CD4-positive, alpha-beta memory T cell (primary cell): ENCODE data around the gene PPP3R1. TPM values are rescaled to one million over a fixed set of nuclear protein-coding genes. Genes with fewer than 3 reads are reported as not detected.

Source experiments
- CTCF ChIA-PET: fragments of 350-600 bp; sonication (Branson Sonifier 250); formaldehyde crosslinking; loops from one replicate; lab custom pipeline; 2021; ENCODE audit warnings: inconsistent platforms; ENCODE audit not compliant: partially characterized antibody; lab: Charles Lee
- POLR2A ChIA-PET: fragments of 350-600 bp; sonication (Branson Sonifier 250); formaldehyde crosslinking; loops from one replicate; lab custom pipeline; 2021; ENCODE audit not compliant: partially characterized antibody; lab: Charles Lee
- DNase-seq, 5 donors: peaks; one replicate each; pipeline versions ENCODE4 v3.0.0 to v3.0.0-alpha.2; 2020 to 2022; ENCODE audit warnings: mixed read lengths in 1 of 5
- H3K27ac ChIP-seq: one replicate; pipeline ENCODE4 v1.7.0; 2013; ENCODE audit warnings: low read depth, low read length
- H3K27me3 ChIP-seq: 2 replicates; pipeline ENCODE4 v1.7.0; 2013; ENCODE audit warnings: mild to moderate bottlenecking, low read length, moderate library complexity; ENCODE audit not compliant: insufficient read depth
- H3K36me3 ChIP-seq: 2 replicates; pipeline ENCODE4 v1.7.0; 2013; ENCODE audit warnings: mild to moderate bottlenecking, low read length, moderate library complexity; ENCODE audit not compliant: insufficient read depth
- H3K4me1 ChIP-seq: 2 replicates; pipeline ENCODE4 v1.7.0; 2013; ENCODE audit warnings: mild to moderate bottlenecking, low read length, moderate library complexity; ENCODE audit not compliant: insufficient read depth
- H3K4me3 ChIP-seq, 2 donors: one replicate each; pipeline ENCODE4 v1.7.0; 2013; ENCODE audit warnings: low read length in 2 of 2, mild to moderate bottlenecking in 1 of 2
- H3K9me3 ChIP-seq, 2 donors: one replicate each; pipeline ENCODE4 v1.7.0; 2013; ENCODE audit warnings: low read length in 2 of 2, control low read depth in 1 of 2; ENCODE audit not compliant: control insufficient read depth in 1 of 2
- H3K27ac Mint-ChIP-seq, 7 donors: one replicate each; pipeline ENCODE4 v1.8.0; 2020 to 2021; ENCODE audit warnings: mixed read lengths in 7 of 7, mild to moderate bottlenecking in 6 of 7, inconsistent platforms in 3 of 7, moderate library complexity in 3 of 7
- H3K27me3 Mint-ChIP-seq, 2 donors: one replicate each; pipeline ENCODE4 v1.8.0; 2020 to 2021; ENCODE audit warnings: mixed read lengths in 2 of 2
- H3K36me3 Mint-ChIP-seq, 2 donors: one replicate each; pipeline ENCODE4 v1.8.0; 2020 to 2021; ENCODE audit warnings: mixed read lengths in 2 of 2, inconsistent platforms in 1 of 2, mild to moderate bottlenecking in 1 of 2
- H3K4me1 Mint-ChIP-seq, 4 donors: one replicate each; pipeline ENCODE4 v1.8.0; 2020 to 2021; ENCODE audit warnings: mixed read lengths in 4 of 4, mild to moderate bottlenecking in 1 of 4
- H3K4me3 Mint-ChIP-seq, 8 donors: one replicate each; pipeline ENCODE4 v1.8.0; 2020 to 2021; ENCODE audit warnings: mixed read lengths in 8 of 8, mild to moderate bottlenecking in 7 of 8, moderate library complexity in 6 of 8, inconsistent platforms in 3 of 8
- H3K9me3 Mint-ChIP-seq, 8 donors: one replicate each; pipeline ENCODE4 v1.8.0; 2020 to 2021; ENCODE audit warnings: mixed read lengths in 8 of 8, mild to moderate bottlenecking in 5 of 8, inconsistent platforms in 3 of 8, moderate library complexity in 1 of 8
- intact Hi-C: fragments of 100-400 bp; cut with micrococcal nuclease; formaldehyde crosslinking; loops from one replicate; pipeline ENCODE4 v1.15.1; 2023
- polyA plus RNA-seq, 2 donors: library from polyadenylated mRNA; unstranded; fragments of 300-500 nt; fragmentation: Illumina TruSeq; gene quantifications; one replicate each; pipeline ENCODE4 v1.2.3, GENCODE V29; 2021
- total RNA-seq, 2 experiments: library from RNA; stranded (reverse); gene quantifications; one replicate each; pipeline ENCODE4 v1.2.3, GENCODE V29; 2021

The PPP3R1 gene
- total and polyA plus RNA-seq, 4 experiments from 2014 or later = 3.9 to 76.8 (median 40.1) TPM

DNA sequence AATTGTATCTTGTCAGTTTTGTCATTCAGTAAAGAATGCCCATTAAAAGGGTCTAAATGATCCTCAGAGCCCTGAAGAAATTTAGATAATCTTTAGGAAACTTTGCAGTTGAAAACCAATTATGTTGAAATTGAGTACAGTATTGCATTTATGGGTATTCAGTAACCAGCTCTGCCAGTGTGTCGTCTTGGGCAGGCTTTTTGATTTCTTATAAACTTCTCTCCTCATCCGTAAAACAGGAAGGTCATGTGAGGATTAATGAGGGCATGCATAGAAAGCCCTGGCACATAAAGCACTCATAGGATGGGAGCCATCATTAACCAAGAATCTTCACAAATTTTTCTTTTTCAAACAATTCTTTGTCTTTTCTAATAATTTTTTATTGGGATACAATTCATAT, 79.8 kb downstream of the PPP3R1 start:
- no peak overlapping the region for H3K4me3 Mint-ChIP-seq
- H3K27me3 ChIP-seq = no peaks in the 10 kb centered on the region
- H3K36me3 Mint-ChIP-seq = peaks cover 16 to 39% of the 10 kb centered on the region in 2 donors
- H3K27me3 Mint-ChIP-seq = no peaks in the 10 kb centered on the region
- H3K4me1 Mint-ChIP-seq = peaks cover 10 to 20% (median 13%) of the 10 kb centered on the region in 4 donors
- no peak overlapping the region for H3K27ac ChIP-seq
- intact Hi-C loops = no loop called here
- no peak for DNase-seq
- no peaks in the 10 kb centered on the region for H3K4me1 ChIP-seq
- H3K9me3 ChIP-seq = no peaks in the 10 kb centered on the region
- peaks cover 9% of the 10 kb centered on the region for H3K36me3 ChIP-seq
- no peak overlapping the region for H3K4me3 ChIP-seq
- CTCF ChIA-PET = no interaction called here
- H3K27ac Mint-ChIP-seq = peak overlapping the region in 4 of 7 donors; percentile 4 to 81 (median 26)
- POLR2A ChIA-PET = interaction anchor here (0.5 kb wide), 1 partner anchor 24 kb away, joined by 4 read pairs; no protein-coding TSS in a partner anchor
- no peaks in the 10 kb centered on the region for H3K9me3 Mint-ChIP-seq

DNA sequence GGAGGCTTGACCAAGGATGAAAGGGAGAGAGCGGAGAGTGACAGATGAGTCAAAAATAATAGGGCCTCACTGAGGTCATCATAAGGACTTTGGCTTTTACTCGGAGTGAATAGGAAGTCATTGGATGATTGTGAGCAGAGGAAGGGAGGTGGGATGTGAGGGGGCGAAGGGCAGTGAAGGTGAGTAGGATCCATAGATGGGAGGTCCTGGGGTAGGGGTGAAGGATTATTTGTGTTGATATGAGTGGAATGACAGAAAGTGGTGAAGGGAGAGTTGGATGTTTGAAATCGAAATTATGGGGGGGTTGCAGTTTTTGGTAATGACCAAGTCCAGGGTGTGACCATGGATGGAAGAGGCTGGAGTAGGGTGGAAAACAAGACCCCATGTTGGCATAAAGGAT, 80.6 kb downstream of the PPP3R1 start:
- ChIA-PET CTCF (interaction anchor here (1.9 kb wide), 1 partner anchor 14 kb away, joined by 4 read pairs; the partner anchor contains the start of gene PNO1), POLR2A (no interaction called here)
- H3K9me3 Mint-ChIP-seq = no peaks in the 10 kb centered on the region

DNA sequence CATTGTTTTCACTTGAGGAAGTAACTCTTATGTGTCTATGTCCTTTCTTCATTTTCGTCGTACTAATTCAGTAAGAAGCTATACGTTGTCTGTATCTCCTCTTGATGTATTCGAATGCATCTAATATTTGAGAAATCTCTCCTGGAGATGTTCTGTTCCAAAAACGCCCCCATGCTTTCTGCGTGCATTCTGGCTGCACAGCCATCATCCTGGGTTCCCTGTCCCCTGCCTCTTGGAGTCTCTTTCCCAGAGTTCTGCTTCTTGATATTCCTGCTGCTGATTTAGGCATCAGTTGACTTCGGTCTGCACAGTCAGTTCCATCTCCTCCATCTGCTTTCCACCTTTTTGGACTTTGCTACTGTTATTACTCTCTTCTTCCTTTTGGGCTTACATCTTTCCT, 81.2 kb downstream of the PPP3R1 start:
- Histone ChIP-seq H3K27me3 (no peaks in the 10 kb centered on the region), H3K27ac (no peak overlapping the region), H3K9me3 (no peaks in the 10 kb centered on the region), H3K4me3 (no peak overlapping the region), H3K36me3 (peaks cover 13% of the 10 kb centered on the region), H3K4me1 (no peaks in the 10 kb centered on the region)
- Mint-ChIP-seq H3K9me3 (no peaks in the 10 kb centered on the region), H3K27me3 (no peaks in the 10 kb centered on the region), H3K36me3 (peaks cover 21 to 46% of the 10 kb centered on the region in 2 donors), H3K27ac (no peak overlapping the region), H3K4me1 (peaks cover 10 to 21% (median 13%) of the 10 kb centered on the region in 4 donors), H3K4me3 (no peak overlapping the region)
- no peak for DNase-seq
- intact Hi-C loops = no loop called here
- POLR2A ChIA-PET = interaction anchor here (1.0 kb wide), 1 partner anchor 15 kb away, joined by 3 read pairs; no protein-coding TSS in a partner anchor
- CTCF ChIA-PET = interaction anchor here (1.9 kb wide), 1 partner anchor 14 kb away, joined by 4 read pairs; the partner anchor contains the start of gene PNO1

More for the DNA sequence above, 80.6 kb downstream of the PPP3R1 start:
- Histone ChIP-seq H3K9me3 (no peaks in the 10 kb centered on the region), H3K27me3 (no peaks in the 10 kb centered on the region), H3K36me3 (peaks cover 11% of the 10 kb centered on the region), H3K4me3 (no peak overlapping the region), H3K27ac (no peak overlapping the region), H3K4me1 (no peaks in the 10 kb centered on the region)
- Mint-ChIP-seq H3K27me3 (no peaks in the 10 kb centered on the region), H3K4me1 (peaks cover 10 to 21% (median 13%) of the 10 kb centered on the region in 4 donors), H3K36me3 (peaks cover 21 to 41% of the 10 kb centered on the region in 2 donors), H3K4me3 (no peak overlapping the region), H3K27ac (no peak overlapping the region)
- intact Hi-C loops = no loop called here
- DNase-seq = no peak

DNA sequence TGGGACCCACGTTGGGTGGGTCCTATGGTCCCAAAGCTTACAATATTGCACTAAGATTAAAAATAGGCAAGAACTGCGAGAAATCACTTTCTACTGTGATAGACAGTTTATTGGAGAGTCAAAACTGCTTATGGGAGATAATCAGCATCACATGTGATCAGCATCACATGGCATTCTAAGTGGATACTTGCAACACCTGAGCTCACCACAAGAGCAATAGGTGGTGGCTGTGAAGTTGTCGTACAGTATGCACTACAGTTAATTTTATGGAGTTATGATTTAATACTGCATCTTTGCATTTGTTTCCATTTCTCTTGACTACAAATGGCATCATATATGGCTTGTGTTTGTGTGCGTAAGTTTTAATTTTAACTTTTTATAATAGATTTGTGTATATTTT, 83.0 kb downstream of the PPP3R1 start:
- no peaks in the 10 kb centered on the region for H3K27me3 ChIP-seq
- no peak for DNase-seq
- H3K36me3 Mint-ChIP-seq = peaks cover 20 to 41% of the 10 kb centered on the region in 2 donors
- H3K4me3 Mint-ChIP-seq = no peak overlapping the region
- no peaks in the 10 kb centered on the region for H3K4me1 ChIP-seq
- POLR2A ChIA-PET = interaction anchor here (1.0 to 3.0 kb wide), 3 partner anchors 9 to 27 kb away, joined by 4 to 19 read pairs (median 6); partner anchors contain the start of gene PNO1
- H3K27me3 Mint-ChIP-seq = no peaks in the 10 kb centered on the region
- H3K4me1 Mint-ChIP-seq = peaks cover 12 to 21% (median 15%) of the 10 kb centered on the region in 4 donors
- CTCF ChIA-PET = interaction anchor here (1.4 to 2.7 kb wide), 3 partner anchors 16 to 27 kb away, joined by 4 to 21 read pairs (median 6); no protein-coding TSS in a partner anchor
- peak overlapping the region in 1 of 7 donors; percentile 36 for H3K27ac Mint-ChIP-seq
- peaks cover 12% of the 10 kb centered on the region for H3K36me3 ChIP-seq
- H3K9me3 Mint-ChIP-seq = no peaks in the 10 kb centered on the region
- intact Hi-C loops = no loop called here
- H3K27ac ChIP-seq = no peak overlapping the region
- no peak overlapping the region for H3K4me3 ChIP-seq
- H3K9me3 ChIP-seq = no peaks in the 10 kb centered on the region

DNA sequence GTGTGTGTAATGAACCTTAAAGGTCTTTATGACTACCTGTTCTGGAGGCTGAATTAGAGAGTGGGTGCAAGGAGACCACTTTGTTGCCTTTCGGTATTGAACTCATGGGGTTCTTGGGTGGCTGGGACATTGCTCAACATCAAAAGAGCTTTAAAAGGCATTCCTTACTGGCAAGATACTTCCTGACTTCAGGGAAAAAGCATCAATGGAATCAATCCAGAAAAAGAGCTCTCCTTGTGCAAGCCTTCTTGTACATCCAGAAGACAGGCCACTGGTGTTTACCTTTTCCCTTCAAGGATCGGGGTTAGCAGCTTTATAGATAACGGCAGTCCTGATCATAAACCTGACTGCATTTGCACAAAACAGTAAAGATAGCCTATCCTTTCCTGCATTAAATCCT, 85.1 kb downstream of the PPP3R1 start:
- peaks cover 6 to 10% (median 9%) of the 10 kb centered on the region in 4 donors for H3K4me1 Mint-ChIP-seq
- peaks cover 28% of the 10 kb centered on the region for H3K36me3 ChIP-seq
- ChIA-PET CTCF (interaction anchor here (0.9 to 2.2 kb wide), 4 partner anchors 9 to 18 kb away, joined by 3 to 7 read pairs (median 3); partner anchors contain the start of gene PNO1), POLR2A (interaction anchor here (3.0 kb wide), 1 partner anchor 10 kb away, joined by 19 read pairs; the partner anchor contains the start of gene PNO1)
- intact Hi-C loops = no loop called here
- no peak overlapping the region for H3K4me3 ChIP-seq
- no peaks in the 10 kb centered on the region for H3K27me3 ChIP-seq
- H3K9me3 Mint-ChIP-seq = no peaks in the 10 kb centered on the region
- H3K27me3 Mint-ChIP-seq = no peaks in the 10 kb centered on the region
- DNase-seq = no peak
- H3K9me3 ChIP-seq = no peaks in the 10 kb centered on the region
- peak overlapping the region in 4 of 7 donors; percentile 9 to 40 (median 23) for H3K27ac Mint-ChIP-seq
- H3K27ac ChIP-seq = no peak overlapping the region
- no peaks in the 10 kb centered on the region for H3K4me1 ChIP-seq
- no peak overlapping the region for H3K4me3 Mint-ChIP-seq
- peaks cover 27 to 54% of the 10 kb centered on the region in 2 donors for H3K36me3 Mint-ChIP-seq

DNA sequence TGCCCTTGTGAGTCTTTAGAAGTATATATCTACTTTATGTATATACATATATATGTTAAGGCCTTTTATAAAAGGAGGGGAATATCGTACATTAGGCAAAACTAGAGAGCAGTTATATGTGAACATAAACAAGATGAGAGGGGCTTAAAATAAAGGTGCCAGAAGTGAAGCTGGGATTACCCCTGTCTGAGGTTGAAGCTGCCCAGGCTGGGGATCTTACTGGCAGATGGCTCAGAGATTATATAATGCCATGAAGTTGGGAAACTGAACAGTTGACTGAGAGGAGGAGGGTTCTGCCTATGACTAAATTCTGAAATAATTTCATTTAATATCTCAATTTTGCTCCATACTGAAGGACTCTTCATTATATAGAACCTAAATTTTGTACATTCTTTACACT, 88.7 kb downstream of the PPP3R1 start:
- no peaks in the 10 kb centered on the region for H3K27me3 Mint-ChIP-seq
- H3K27me3 ChIP-seq = no peaks in the 10 kb centered on the region
- H3K27ac ChIP-seq = no peak overlapping the region
- no peaks in the 10 kb centered on the region for H3K9me3 ChIP-seq
- H3K36me3 ChIP-seq = peaks cover 41% of the 10 kb centered on the region
- H3K9me3 Mint-ChIP-seq = no peaks in the 10 kb centered on the region
- H3K27ac Mint-ChIP-seq = peak overlapping the region in 1 of 7 donors; percentile 77
- no peak overlapping the region for H3K4me3 Mint-ChIP-seq
- CTCF ChIA-PET = interaction anchor here (1.3 kb wide), 1 partner anchor 72 kb away, joined by 4 read pairs; no protein-coding TSS in a partner anchor
- peaks cover 14 to 33% (median 20%) of the 10 kb centered on the region in 4 donors for H3K4me1 Mint-ChIP-seq
- intact Hi-C loops = no loop called here
- POLR2A ChIA-PET = no interaction called here
- no peak overlapping the region for H3K4me3 ChIP-seq
- peaks cover 44 to 70% of the 10 kb centered on the region in 2 donors for H3K36me3 Mint-ChIP-seq
- DNase-seq = no peak
- H3K4me1 ChIP-seq = peaks cover 10% of the 10 kb centered on the region

DNA sequence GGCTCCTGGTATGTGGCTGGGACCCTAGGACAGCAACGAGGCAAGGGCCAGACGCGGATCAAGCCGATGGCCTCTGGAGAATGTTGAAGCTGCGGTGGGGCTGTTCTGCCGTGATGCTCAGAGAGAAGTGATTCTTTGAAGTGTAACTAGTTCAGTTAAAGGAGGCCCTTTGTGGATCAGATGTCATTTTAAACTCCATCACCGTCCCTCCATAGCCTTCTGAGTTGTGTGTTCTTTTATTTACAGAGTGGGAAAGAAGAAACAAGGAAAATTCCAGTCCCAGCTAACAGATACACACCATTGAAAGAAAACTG, 94.2 kb downstream of the PPP3R1 start:
- Histone ChIP-seq H3K4me1 (peaks cover 34% of the 10 kb centered on the region), H3K36me3 (peaks cover 22% of the 10 kb centered on the region), H3K4me3 (peak overlapping the region; percentile 82 to 97), H3K27ac (peak overlapping the region; percentile 97), H3K9me3 (no peaks in the 10 kb centered on the region), H3K27me3 (no peaks in the 10 kb centered on the region)
- no peak for DNase-seq
- Mint-ChIP-seq H3K4me3 (peak overlapping the region; percentile 95 to 99 (median 98)), H3K27me3 (peaks cover 0 to 2% of the 10 kb centered on the region in 2 donors), H3K27ac (peak overlapping the region; percentile 99 to 100 (median 100)), H3K36me3 (peaks cover 23 to 48% of the 10 kb centered on the region in 2 donors), H3K9me3 (peaks cover 0 to 2% (median 0%) of the 10 kb centered on the region in 8 donors), H3K4me1 (peaks cover 26 to 59% (median 40%) of the 10 kb centered on the region in 4 donors)
- ChIA-PET CTCF (interaction anchor here (1.0 to 2.7 kb wide), 9 partner anchors 10 to 125 kb away, joined by 3 to 20 read pairs (median 6); partner anchors contain the start of genes C1D and PPP3R1), POLR2A (interaction anchor here (0.6 to 3.5 kb wide), 12 partner anchors 10 to 437 kb away, joined by 3 to 49 read pairs (median 4); partner anchors contain the start of genes APLF, C1D, FBXO48 and PPP3R1)
- intact Hi-C loops = loop anchor here (5.0 to 10.0 kb wide), 3 partner anchors 569 to 1667 kb away; partner anchors contain the start of gene GMCL1
